WTC11 (cell line): ENCODE data around the gene ZRANB1. TPM values are rescaled to one million over a fixed set of nuclear protein-coding genes. Genes with fewer than 3 reads are reported as not detected.
A peak's percentile ranks its signal among the peaks of the same experiment; 100 is the strongest.

Experiments used
- ATAC-seq: fragments of 200-7000 bp; cut with Tn5 transposase; 2 replicates; pipeline ENCODE4 v1.10.0; 2021; ENCODE audit warnings: mild to moderate bottlenecking, moderate library complexity
- CTCF ChIA-PET: fragments of 300-600 bp; sonication (Branson Sonifier 250); formaldehyde crosslinking; loops from one replicate; lab custom pipeline; 2021; ENCODE audit warnings: antibody characterized with exemption; lab: Charles Lee
- POLR2A ChIA-PET: fragments of 350-600 bp; sonication (Branson Sonifier 250); formaldehyde crosslinking; loops from one replicate; lab custom pipeline; 2021; ENCODE audit warnings: antibody characterized with exemption; lab: Charles Lee
- DNase-seq: peaks from one replicate; pipeline ENCODE4 v3.0.0; 2021; ENCODE audit warnings: low spot score
- H3K27ac Mint-ChIP-seq: 2 replicates; pipeline ENCODE4 v1.8.0; 2021; ENCODE audit warnings: mixed read lengths
- H3K27me3 Mint-ChIP-seq: 2 replicates; pipeline ENCODE4 v1.8.0; 2021; ENCODE audit warnings: low read depth, mild to moderate bottlenecking, moderate library complexity, mixed read lengths
- H3K36me3 Mint-ChIP-seq: 2 replicates; pipeline ENCODE4 v1.8.0; 2021; ENCODE audit warnings: mixed read lengths
- H3K4me1 Mint-ChIP-seq: 2 replicates; pipeline ENCODE4 v1.8.0; 2022; ENCODE audit warnings: mixed read lengths
- H3K4me3 Mint-ChIP-seq: 2 replicates; pipeline ENCODE4 v1.8.0; 2021; ENCODE audit warnings: mild to moderate bottlenecking, moderate library complexity, mixed read lengths
- H3K9me3 Mint-ChIP-seq: 2 replicates; pipeline ENCODE4 v1.8.0; 2021; ENCODE audit warnings: mixed read lengths
- CREB1 ChIP-seq: sonication (generic); formaldehyde crosslinking; IDR thresholded peaks from 2 replicates; pipeline ENCODE4 v1.8.0; 2023; ENCODE audit warnings: mild to moderate bottlenecking, missing genetic modification reagents
- EMX1 ChIP-seq: fragments of 250-450 bp; sonication (Bioruptor Pico); IDR thresholded peaks from 2 replicates; pipeline ENCODE4 v1.8.0; 2021; ENCODE audit warnings: mild to moderate bottlenecking
- FOXK1 ChIP-seq: sonication (generic); formaldehyde crosslinking; IDR thresholded peaks from 2 replicates; pipeline ENCODE4 v1.8.0; 2022; ENCODE audit warnings: mild to moderate bottlenecking, moderate library complexity, missing genetic modification reagents
- GABPB1 ChIP-seq: sonication (generic); formaldehyde crosslinking; IDR thresholded peaks from 2 replicates; pipeline ENCODE4 v1.8.1; 2023; ENCODE audit warnings: mild to moderate bottlenecking, missing genetic modification reagents
- GTF2I ChIP-seq: fragments of 250-450 bp; sonication (Bioruptor Pico); conservative IDR thresholded peaks from 2 replicates; pipeline ENCODE4 v1.4.0; 2021; ENCODE audit warnings: mild to moderate bottlenecking
- HMGA2 ChIP-seq: fragments of 250-450 bp; sonication (Bioruptor Pico); IDR thresholded peaks from 2 replicates; pipeline ENCODE4 v1.4.0; 2021; ENCODE audit warnings: mild to moderate bottlenecking, moderate library complexity
- NFE2L1 ChIP-seq: sonication (generic); formaldehyde crosslinking; IDR thresholded peaks from 2 replicates; pipeline ENCODE4 v1.8.1; 2023; ENCODE audit warnings: missing genetic modification reagents
- NFYB ChIP-seq: sonication (generic); formaldehyde crosslinking; conservative IDR thresholded peaks from 2 replicates; pipeline ENCODE4 v1.8.0; 2022; ENCODE audit warnings: low read depth, missing genetic modification reagents
- NR1H2 ChIP-seq: sonication (generic); formaldehyde crosslinking; IDR thresholded peaks from 2 replicates; pipeline ENCODE4 v1.9.0; 2021; ENCODE audit warnings: mild to moderate bottlenecking, moderate library complexity, missing genetic modification reagents
- NR2C2 ChIP-seq: sonication (generic); formaldehyde crosslinking; IDR thresholded peaks from 2 replicates; pipeline ENCODE4 v1.8.0; 2022; ENCODE audit warnings: mild to moderate bottlenecking, missing genetic modification reagents
- NR3C1 ChIP-seq: sonication (generic); formaldehyde crosslinking; conservative IDR thresholded peaks from 2 replicates; pipeline ENCODE4 v1.8.1; 2023; ENCODE audit warnings: low read depth, mild to moderate bottlenecking, missing genetic modification reagents
- SMAD3 ChIP-seq: sonication (generic); formaldehyde crosslinking; IDR thresholded peaks from 2 replicates; pipeline ENCODE4 v1.8.0; 2022; ENCODE audit warnings: missing genetic modification reagents, mild to moderate bottlenecking, borderline replicate concordance
- TEAD1 ChIP-seq: sonication (generic); formaldehyde crosslinking; IDR thresholded peaks from 2 replicates; pipeline ENCODE4 v1.8.0; 2022; ENCODE audit warnings: mild to moderate bottlenecking, missing genetic modification reagents
- ZBTB21 ChIP-seq: sonication (generic); formaldehyde crosslinking; IDR thresholded peaks from 2 replicates; pipeline ENCODE4 v1.8.1; 2023; ENCODE audit warnings: mild to moderate bottlenecking, missing genetic modification reagents, borderline replicate concordance
- ZNF416 ChIP-seq: fragments of 250-450 bp; sonication (Bioruptor Pico); IDR thresholded peaks from 2 replicates; pipeline ENCODE4 v1.9.0; 2021; ENCODE audit warnings: mild to moderate bottlenecking, inconsistent platforms
- total RNA-seq: library from RNA; stranded (reverse); gene quantifications from 3 replicates; pipeline ENCODE4 v1.2.3, GENCODE V29; 2021
- TF ChIP-seq, protein P1 (sequence below): sonication (generic); formaldehyde crosslinking; IDR thresholded peaks from 2 replicates; pipeline ENCODE4 v1.8.1; 2023; ENCODE audit warnings: mild to moderate bottlenecking, missing genetic modification reagents, moderate library complexity
- TF ChIP-seq, protein P2 (sequence below): sonication (generic); formaldehyde crosslinking; IDR thresholded peaks from 2 replicates; pipeline ENCODE4 v1.8.1; 2022; ENCODE audit warnings: mild to moderate bottlenecking, missing genetic modification reagents, moderate library complexity, borderline replicate concordance
- TF ChIP-seq, protein P3 (sequence below): fragments of 250-450 bp; sonication (Bioruptor Pico); conservative IDR thresholded peaks from 2 replicates; pipeline ENCODE4 v1.9.0; 2021; ENCODE audit warnings: mild to moderate bottlenecking
- TF ChIP-seq, protein P4 (sequence below): sonication (generic); formaldehyde crosslinking; IDR thresholded peaks from 2 replicates; pipeline ENCODE4 v1.8.1; 2022; ENCODE audit warnings: missing genetic modification reagents, borderline replicate concordance
- TF ChIP-seq, protein P5 (sequence below): fragments of 250-450 bp; sonication (Bioruptor Pico); IDR thresholded peaks from 2 replicates; pipeline ENCODE4 v2.1.2; 2022; ENCODE audit warnings: mild to moderate bottlenecking, moderate library complexity
- TF ChIP-seq, protein P6 (sequence below): sonication (generic); formaldehyde crosslinking; IDR thresholded peaks from 2 replicates; pipeline ENCODE4 v1.8.1; 2023; ENCODE audit warnings: mild to moderate bottlenecking, missing genetic modification reagents, borderline replicate concordance

The ZRANB1 gene
- total RNA-seq, 1 experiment from 2014 or later, result 15.9 TPM

DNA sequence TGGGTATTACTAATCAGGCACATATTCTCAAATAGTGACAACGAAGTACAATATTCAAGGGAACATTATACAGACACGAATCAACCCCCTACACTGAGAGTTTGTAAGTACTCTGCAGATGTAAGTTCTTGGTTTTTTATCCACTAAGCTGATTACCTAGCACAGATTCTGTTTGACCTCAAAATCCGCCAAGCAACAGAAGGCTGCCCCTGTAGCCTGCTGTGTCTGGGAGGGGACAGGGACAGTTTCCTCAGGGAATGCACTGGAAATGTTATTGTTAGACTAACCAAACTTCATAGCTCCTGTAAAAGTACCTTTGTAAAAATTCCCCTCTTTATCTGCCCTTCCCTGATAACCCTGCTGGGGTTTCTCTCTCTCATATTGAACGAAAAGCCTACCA is 45.2 kb upstream of the ZRANB1 start (continued):
- TF ChIP-seq GABPB1 (no peak), ZBTB21 (CRISPR knock-in tag) (no peak), NR1H2 (no peak), NFE2L1 (CRISPR knock-in tag) (no peak), FOXK1 (CRISPR knock-in tag) (no peak)
- TF ChIP-seq, protein P1, sequence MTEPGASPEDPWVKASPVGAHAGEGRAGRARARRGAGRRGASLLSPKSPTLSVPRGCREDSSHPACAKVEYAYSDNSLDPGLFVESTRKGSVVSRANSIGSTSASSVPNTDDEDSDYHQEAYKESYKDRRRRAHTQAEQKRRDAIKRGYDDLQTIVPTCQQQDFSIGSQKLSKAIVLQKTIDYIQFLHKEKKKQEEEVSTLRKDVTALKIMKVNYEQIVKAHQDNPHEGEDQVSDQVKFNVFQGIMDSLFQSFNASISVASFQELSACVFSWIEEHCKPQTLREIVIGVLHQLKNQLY (CRISPR knock-in tag), result no peak
- TF ChIP-seq, all 79 proteins: peak for 0

DNA sequence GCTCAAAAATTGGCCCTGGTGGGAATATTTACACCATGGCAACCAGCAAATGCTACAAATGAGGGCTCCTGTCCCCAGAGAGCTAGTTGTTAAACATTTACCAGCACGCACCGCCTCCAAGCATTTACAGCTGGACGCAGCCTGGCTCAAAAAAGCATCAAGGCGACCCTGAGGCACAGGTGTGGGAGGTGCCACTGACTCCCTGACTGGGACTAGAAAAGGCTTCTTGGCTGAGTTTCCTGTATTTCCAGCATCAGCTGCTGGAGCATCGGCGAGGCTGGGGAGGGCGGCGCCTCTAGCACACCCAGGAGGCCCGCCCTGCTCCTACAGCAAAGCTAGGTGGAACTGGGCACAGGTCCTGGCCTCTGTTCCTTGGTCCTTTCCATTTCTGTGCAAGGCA is 43.5 kb upstream of the ZRANB1 start:
- DNase-seq (peak; percentile 25), ATAC-seq (peak; percentile 86)
- no peak overlapping the region for H3K27ac Mint-ChIP-seq
- no peaks in the 10 kb centered on the region; the same call in 1 of the 2 replicates for H3K27me3 Mint-ChIP-seq
- no peak overlapping the region for H3K4me3 Mint-ChIP-seq
- H3K36me3 Mint-ChIP-seq, result no peaks in the 10 kb centered on the region
- POLR2A ChIA-PET, result interaction anchor here (0.6 to 0.8 kb wide), 2 partner anchors 12 to 112 kb away, joined by 3 to 4 read pairs; no protein-coding TSS in a partner anchor
- H3K4me1 Mint-ChIP-seq, result no peaks in the 10 kb centered on the region
- CTCF ChIA-PET, result no interaction called here
- H3K9me3 Mint-ChIP-seq, result no peaks in the 10 kb centered on the region
- TF ChIP-seq HMGA2 (CRISPR knock-in tag), result no peak
- TF ChIP-seq GTF2I (CRISPR knock-in tag), result no peak
- TF ChIP-seq, protein P2, sequence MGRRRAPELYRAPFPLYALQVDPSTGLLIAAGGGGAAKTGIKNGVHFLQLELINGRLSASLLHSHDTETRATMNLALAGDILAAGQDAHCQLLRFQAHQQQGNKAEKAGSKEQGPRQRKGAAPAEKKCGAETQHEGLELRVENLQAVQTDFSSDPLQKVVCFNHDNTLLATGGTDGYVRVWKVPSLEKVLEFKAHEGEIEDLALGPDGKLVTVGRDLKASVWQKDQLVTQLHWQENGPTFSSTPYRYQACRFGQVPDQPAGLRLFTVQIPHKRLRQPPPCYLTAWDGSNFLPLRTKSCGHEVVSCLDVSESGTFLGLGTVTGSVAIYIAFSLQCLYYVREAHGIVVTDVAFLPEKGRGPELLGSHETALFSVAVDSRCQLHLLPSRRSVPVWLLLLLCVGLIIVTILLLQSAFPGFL, result no peak
- no peak for TF ChIP-seq NR3C1 (CRISPR knock-in tag)
- TF ChIP-seq GABPB1, result no peak
- no peak for TF ChIP-seq TEAD1 (CRISPR knock-in tag)
- TF ChIP-seq, protein P3, sequence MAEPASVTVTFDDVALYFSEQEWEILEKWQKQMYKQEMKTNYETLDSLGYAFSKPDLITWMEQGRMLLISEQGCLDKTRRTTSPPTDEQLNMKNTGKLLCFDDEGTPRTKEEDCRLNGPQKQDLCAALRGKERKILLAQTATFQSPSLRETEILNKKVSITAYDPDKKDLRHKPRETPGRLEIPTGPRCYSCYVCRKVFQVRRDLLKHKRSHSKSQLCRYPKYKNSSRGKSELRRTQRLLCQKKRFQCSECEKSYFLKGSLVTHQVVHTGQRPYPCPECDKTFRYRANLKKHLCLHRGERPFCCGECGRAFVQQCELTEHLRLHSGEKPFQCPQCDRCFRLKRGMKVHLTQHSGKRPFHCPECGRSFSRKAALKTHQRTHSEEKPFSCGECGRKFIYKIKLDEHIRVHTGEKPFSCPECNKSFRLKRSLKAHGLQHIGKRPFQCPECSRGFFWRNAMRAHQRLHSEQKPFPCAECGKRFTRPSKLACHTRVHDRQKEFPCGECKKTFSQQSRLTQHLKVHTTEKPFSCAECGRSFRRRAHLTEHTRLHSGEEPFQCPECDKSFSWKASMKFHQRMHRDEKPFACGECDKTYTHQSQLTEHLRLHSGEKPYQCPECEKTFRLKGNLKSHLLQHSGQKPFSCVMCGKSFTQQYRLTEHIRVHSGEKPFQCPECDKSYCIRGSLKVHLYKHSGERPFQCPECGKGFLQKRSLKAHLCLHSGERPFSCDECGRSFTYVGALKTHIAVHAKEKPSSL (CRISPR knock-in tag), result no peak
- no peak for TF ChIP-seq SMAD3
- TF ChIP-seq, protein P4, sequence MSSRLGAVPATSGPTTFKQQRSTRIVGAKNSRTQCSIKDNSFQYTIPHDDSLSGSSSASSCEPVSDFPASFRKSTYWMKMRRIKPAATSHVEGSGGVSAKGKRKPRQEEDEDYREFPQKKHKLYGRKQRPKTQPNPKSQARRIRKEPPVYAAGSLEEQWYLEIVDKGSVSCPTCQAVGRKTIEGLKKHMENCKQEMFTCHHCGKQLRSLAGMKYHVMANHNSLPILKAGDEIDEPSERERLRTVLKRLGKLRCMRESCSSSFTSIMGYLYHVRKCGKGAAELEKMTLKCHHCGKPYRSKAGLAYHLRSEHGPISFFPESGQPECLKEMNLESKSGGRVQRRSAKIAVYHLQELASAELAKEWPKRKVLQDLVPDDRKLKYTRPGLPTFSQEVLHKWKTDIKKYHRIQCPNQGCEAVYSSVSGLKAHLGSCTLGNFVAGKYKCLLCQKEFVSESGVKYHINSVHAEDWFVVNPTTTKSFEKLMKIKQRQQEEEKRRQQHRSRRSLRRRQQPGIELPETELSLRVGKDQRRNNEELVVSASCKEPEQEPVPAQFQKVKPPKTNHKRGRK (CRISPR knock-in tag), result no peak
- TF ChIP-seq ZNF416 (CRISPR knock-in tag), result no peak
- no peak for TF ChIP-seq CREB1 (CRISPR knock-in tag)
- TF ChIP-seq ZBTB21 (CRISPR knock-in tag), result no peak
- TF ChIP-seq, protein P5, sequence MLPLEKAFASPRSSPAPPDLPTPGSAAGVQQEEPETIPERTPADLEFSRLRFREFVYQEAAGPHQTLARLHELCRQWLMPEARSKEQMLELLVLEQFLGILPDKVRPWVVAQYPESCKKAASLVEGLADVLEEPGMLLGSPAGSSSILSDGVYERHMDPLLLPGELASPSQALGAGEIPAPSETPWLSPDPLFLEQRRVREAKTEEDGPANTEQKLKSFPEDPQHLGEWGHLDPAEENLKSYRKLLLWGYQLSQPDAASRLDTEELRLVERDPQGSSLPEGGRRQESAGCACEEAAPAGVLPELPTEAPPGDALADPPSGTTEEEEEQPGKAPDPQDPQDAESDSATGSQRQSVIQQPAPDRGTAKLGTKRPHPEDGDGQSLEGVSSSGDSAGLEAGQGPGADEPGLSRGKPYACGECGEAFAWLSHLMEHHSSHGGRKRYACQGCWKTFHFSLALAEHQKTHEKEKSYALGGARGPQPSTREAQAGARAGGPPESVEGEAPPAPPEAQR, result no peak
- TF ChIP-seq, protein P6, sequence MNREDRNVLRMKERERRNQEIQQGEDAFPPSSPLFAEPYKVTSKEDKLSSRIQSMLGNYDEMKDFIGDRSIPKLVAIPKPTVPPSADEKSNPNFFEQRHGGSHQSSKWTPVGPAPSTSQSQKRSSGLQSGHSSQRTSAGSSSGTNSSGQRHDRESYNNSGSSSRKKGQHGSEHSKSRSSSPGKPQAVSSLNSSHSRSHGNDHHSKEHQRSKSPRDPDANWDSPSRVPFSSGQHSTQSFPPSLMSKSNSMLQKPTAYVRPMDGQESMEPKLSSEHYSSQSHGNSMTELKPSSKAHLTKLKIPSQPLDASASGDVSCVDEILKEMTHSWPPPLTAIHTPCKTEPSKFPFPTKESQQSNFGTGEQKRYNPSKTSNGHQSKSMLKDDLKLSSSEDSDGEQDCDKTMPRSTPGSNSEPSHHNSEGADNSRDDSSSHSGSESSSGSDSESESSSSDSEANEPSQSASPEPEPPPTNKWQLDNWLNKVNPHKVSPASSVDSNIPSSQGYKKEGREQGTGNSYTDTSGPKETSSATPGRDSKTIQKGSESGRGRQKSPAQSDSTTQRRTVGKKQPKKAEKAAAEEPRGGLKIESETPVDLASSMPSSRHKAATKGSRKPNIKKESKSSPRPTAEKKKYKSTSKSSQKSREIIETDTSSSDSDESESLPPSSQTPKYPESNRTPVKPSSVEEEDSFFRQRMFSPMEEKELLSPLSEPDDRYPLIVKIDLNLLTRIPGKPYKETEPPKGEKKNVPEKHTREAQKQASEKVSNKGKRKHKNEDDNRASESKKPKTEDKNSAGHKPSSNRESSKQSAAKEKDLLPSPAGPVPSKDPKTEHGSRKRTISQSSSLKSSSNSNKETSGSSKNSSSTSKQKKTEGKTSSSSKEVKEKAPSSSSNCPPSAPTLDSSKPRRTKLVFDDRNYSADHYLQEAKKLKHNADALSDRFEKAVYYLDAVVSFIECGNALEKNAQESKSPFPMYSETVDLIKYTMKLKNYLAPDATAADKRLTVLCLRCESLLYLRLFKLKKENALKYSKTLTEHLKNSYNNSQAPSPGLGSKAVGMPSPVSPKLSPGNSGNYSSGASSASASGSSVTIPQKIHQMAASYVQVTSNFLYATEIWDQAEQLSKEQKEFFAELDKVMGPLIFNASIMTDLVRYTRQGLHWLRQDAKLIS (CRISPR knock-in tag), result no peak
- TF ChIP-seq EMX1 (CRISPR knock-in tag), result no peak
- TF ChIP-seq NFYB (CRISPR knock-in tag), result no peak
- TF ChIP-seq NR2C2, result no peak
